Vagina (tissue), 2 donors: Measurements from ENCODE around the gene NFATC4.

Experiments used
- CTCF ChIP-seq, 3 experiments: fragments of 450-650 bp in 2 of 3; fragments of 200-600 bp in 1 of 3; sonication (generic) in 1 of 3; IDR thresholded peaks; one replicate each; pipeline ENCODE4 v1.5.1; 2017 to 2019; ENCODE audit warnings: antibody characterized with exemption in 3 of 3, mild to moderate bottlenecking in 2 of 3, moderate library complexity in 2 of 3
- POLR2A ChIP-seq, 2 donors: fragments of 450-650 bp; IDR thresholded peaks; one replicate each; pipeline ENCODE4 v1.6.1; 2017; ENCODE audit warnings: antibody characterized with exemption in 2 of 2, mild to moderate bottlenecking in 2 of 2, moderate library complexity in 2 of 2

- no peak for TF ChIP-seq POLR2A (IDR thresholded peaks at IDR 0.05)
- TF ChIP-seq CTCF (IDR thresholded peaks at IDR 0.05): no peak
These were observed 14.2 kb upstream of the NFATC4 start for GRCh38 chr14:24353559-24354481.
